ENCODE data around the gene SNRPF.
"Not testable (repeated sequence)": the region's sequence is repeated elsewhere in the genome, so short reads cannot be mapped to it uniquely, and the experiment has no call there.

Gene SNRPF

DNA sequence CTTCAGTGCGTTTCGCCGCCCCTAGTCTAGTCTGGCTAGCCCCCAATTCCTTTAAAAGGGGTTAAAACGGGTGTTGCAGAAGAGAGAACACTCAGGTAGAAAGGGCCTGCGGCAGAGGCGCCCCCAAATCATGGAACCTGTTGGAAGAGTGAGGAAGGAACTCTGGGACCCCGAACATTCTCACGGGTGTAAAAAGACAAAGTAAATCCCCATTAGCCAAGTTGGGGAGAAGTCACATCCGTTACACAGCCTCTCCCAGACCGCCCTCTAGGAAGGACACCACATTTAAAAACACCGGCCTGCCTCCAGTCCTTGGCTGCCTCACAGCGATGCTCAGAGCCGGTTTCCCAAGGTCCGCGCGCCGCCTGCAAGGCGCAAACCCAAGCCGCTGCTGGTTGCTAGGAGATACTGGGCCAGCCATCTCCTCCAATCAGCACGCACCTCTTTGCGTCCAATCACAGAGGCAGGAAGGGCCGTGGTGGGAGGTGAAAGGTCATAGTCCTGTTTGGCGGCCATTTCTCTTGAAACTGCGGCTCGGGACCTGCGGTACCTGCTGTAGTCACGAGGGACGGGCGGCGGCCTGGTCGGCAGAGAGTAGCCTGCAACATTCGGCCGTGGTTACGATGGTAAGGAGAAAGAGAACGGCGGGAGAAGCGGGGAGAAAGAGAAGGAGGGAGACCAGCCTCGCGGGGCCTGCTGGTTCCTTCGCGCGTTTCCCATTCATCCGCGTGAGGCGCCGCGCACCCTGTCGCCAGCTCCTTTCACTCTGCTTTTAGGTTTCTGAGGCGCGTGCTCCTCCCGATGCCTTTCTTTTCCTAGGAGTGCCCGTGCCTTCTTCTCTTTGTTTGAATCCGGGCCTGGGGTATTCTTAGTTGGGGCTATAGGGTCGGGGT lies at the start of gene SNRPF:
SNRPF (plus strand) TSS at position 502 of the 893 bp plus-strand sequence; CDS start at position 624, 122 bp downstream.
- TF ChIP-seq JUND (IDR thresholded peaks at IDR 0.05; ENCODE audit: low read depth): no peak
- DNase-seq (ENCODE audit: low read depth in 1 of 2, low spot score in 1 of 2): peak; percentile 99
- in situ Hi-C loops (cut with HindIII; ENCODE audit: low pct_unique_long_range_greater_than_20kb, low sequenced_read_pairs): no loop called here

GRCh38 chr12:95809000-95809680 lies 49.6 kb upstream of the SNRPF start:
- DNase-seq (ENCODE audit: low read depth in 1 of 2, low spot score in 1 of 2): no peak
- no peak for TF ChIP-seq JUND (IDR thresholded peaks at IDR 0.05; ENCODE audit: low read depth)
- in situ Hi-C loops (cut with HindIII; ENCODE audit: low pct_unique_long_range_greater_than_20kb, low sequenced_read_pairs): no loop called here

- DNase-seq (ENCODE audit: low read depth in 1 of 2, low spot score in 1 of 2): peak in 1 of 2 experiments; percentile 60
- in situ Hi-C loops (cut with HindIII; ENCODE audit: low pct_unique_long_range_greater_than_20kb, low sequenced_read_pairs): no loop called here
- TF ChIP-seq JUND (IDR thresholded peaks at IDR 0.05; ENCODE audit: low read depth): no peak
Measured at GRCh38 chr12:95810411-95810810, 48.3 kb upstream of the SNRPF start.

- in situ Hi-C loops (cut with HindIII; ENCODE audit: low pct_unique_long_range_greater_than_20kb, low sequenced_read_pairs); DNase-seq (ENCODE audit: low read depth in 1 of 2, low spot score in 1 of 2): not testable (repeated sequence)
Measured at GRCh38 chr12:95812155-95812554, 46.6 kb upstream of the SNRPF start.

DNA sequence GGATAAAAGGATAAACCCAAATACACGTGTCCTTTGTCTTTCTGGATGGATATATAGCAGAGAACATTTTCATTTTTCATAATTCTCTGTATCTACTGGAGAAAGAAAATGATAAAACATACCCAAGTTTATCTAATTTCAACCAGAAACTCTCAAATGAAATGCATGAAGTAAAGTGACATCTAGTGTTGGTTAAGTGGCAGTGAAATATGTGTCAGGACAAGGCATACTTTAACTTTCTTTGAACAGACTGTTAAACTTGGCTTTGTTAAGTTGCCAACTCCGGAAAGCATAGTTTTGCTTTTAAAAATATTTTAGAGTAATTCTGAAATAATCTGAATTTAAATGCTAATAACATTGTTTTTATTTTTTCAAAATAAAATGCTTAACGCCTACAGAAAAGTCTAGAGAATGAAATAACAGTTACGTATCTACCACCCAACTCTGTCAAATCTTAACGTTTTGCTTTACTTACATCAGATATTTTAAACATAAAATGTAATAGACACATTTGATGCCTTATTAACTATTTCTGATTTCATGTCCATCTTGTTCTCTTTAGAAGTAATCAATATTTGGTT lies 43.0 kb upstream of the SNRPF start:
- in situ Hi-C loops (cut with HindIII; ENCODE audit: low pct_unique_long_range_greater_than_20kb, low sequenced_read_pairs): no loop called here
- peak in 1 of 2 experiments; percentile 68 for DNase-seq (ENCODE audit: low read depth in 1 of 2, low spot score in 1 of 2)
- no peak for TF ChIP-seq JUND (IDR thresholded peaks at IDR 0.05; ENCODE audit: low read depth)

DNA sequence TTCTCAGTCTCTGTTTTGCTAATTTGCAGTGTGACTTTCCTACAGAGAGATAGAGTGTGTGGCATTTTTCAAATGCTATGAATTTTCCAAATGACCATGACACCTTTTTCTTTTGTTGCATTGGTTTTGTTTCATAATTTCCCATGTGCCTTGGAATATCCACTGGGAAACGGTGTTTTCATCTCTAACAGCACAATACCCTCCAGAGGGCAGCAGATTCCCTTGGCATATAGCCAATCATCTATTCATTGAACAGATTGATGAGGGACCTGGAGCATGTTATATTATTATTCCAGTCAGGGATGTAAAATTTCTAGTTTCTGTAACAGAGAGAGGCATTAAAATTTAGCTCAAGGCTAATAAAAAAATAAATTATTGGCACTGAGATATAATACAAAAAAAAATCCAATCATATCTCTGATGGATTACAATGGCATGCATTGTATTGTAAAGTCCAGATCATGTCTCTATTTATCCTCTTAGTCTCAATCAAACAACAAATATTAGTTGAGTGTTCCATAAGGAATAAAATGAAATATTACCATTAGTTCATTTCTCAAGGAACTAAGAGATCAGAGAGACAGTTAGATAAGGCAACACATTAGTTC lies 38.6 kb upstream of the SNRPF start:
- in situ Hi-C loops (cut with HindIII; ENCODE audit: low pct_unique_long_range_greater_than_20kb, low sequenced_read_pairs): no loop called here
- TF ChIP-seq JUND (IDR thresholded peaks at IDR 0.05; ENCODE audit: low read depth): no peak
- peak in 1 of 2 experiments; percentile 83 for DNase-seq (ENCODE audit: low read depth in 1 of 2, low spot score in 1 of 2)

GRCh38 chr12:95829395-95829794 lies 29.4 kb upstream of the SNRPF start:
- in situ Hi-C loops (cut with HindIII; ENCODE audit: low pct_unique_long_range_greater_than_20kb, low sequenced_read_pairs): no loop called here
- TF ChIP-seq JUND (IDR thresholded peaks at IDR 0.05; ENCODE audit: low read depth): no peak
- no peak for DNase-seq (ENCODE audit: low read depth in 1 of 2, low spot score in 1 of 2)

GRCh38 chr12:95830335-95831089 lies 28.2 kb upstream of the SNRPF start:
- no peak for TF ChIP-seq JUND (IDR thresholded peaks at IDR 0.05; ENCODE audit: low read depth)
- in situ Hi-C loops (cut with HindIII; ENCODE audit: low pct_unique_long_range_greater_than_20kb, low sequenced_read_pairs): no loop called here
- no peak for DNase-seq (ENCODE audit: low read depth in 1 of 2, low spot score in 1 of 2)

GRCh38 chr12:95834572-95834971 lies 24.2 kb upstream of the SNRPF start:
- in situ Hi-C loops (cut with HindIII; ENCODE audit: low pct_unique_long_range_greater_than_20kb, low sequenced_read_pairs): no loop called here
- DNase-seq (ENCODE audit: low read depth in 1 of 2, low spot score in 1 of 2): no peak
- no peak for TF ChIP-seq JUND (IDR thresholded peaks at IDR 0.05; ENCODE audit: low read depth)

DNA sequence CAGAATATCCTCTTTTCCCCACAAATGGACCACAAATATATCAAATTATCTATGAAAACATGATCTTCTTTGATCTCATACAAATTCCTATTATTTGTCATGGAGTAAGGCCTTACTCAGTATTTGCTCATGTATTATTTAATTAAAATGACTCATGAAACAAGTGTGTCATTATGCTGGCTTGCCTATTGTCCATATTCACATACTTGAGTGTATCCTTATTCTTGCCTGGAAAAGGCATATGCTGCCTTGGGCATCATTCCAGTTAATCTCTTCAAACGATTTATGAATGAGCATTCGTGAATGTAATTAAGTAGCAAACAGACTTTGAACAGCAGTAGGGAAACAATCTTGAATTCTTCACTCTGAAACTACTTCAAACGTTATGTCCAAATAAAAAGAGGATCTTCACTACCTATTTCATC lies 22.6 kb upstream of the SNRPF start:
- TF ChIP-seq JUND (IDR thresholded peaks at IDR 0.05; ENCODE audit: low read depth): no peak
- in situ Hi-C loops (cut with HindIII; ENCODE audit: low pct_unique_long_range_greater_than_20kb, low sequenced_read_pairs): no loop called here
- DNase-seq (ENCODE audit: low read depth in 1 of 2, low spot score in 1 of 2): peak in 1 of 2 experiments; percentile 55

- TF ChIP-seq JUND (IDR thresholded peaks at IDR 0.05; ENCODE audit: low read depth): no peak
- in situ Hi-C loops (cut with HindIII; ENCODE audit: low pct_unique_long_range_greater_than_20kb, low sequenced_read_pairs): no loop called here
Measured at GRCh38 chr12:95836630-95837239, 22.0 kb upstream of the SNRPF start.

More at GRCh38 chr12:95836630-95837239, 22.0 kb upstream of the SNRPF start:
- DNase-seq (ENCODE audit: low read depth in 1 of 2, low spot score in 1 of 2): peak in 1 of 2 experiments; percentile 70
